Fibroblast of skin of right quadriceps (primary cell): ENCODE measurements around the gene TTC23L.

Experiments used
- DNase-seq: peaks from one replicate; pipeline ENCODE4 v3.0.0-alpha.2; 2013

The TTC23L gene

GRCh38 chr5:34833976-34834793 lies 4.8 kb upstream of the TTC23L start:
- DNase-seq: no peak

DNA sequence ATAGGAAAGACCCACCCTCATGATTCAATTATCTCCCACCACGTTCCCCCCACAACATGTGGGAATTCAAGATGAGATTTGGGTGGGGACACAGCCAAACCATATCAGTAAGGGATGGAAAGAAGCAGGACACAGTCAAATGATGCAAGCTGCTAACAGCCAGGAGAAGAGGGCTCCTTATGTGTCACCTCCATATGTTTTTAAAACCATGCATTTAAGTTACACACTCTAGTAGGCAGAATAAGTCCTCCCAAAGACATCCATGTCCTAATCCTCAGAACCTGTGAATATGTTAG lies 4.2 kb upstream of the TTC23L start:
- no peak for DNase-seq

- DNase-seq: no peak
Measured at GRCh38 chr5:34835664-34836063, 3.3 kb upstream of the TTC23L start.

GRCh38 chr5:34841816-34842215 lies 2.9 kb downstream of the TTC23L start:
- no peak for DNase-seq

- no peak for DNase-seq
Measured at GRCh38 chr5:34842554-34842953, 3.6 kb downstream of the TTC23L start.

GRCh38 chr5:34843497-34843896 lies 4.5 kb downstream of the TTC23L start:
- DNase-seq: no peak

- DNase-seq: no peak
Measured at GRCh38 chr5:34844106-34844505, 5.1 kb downstream of the TTC23L start.

DNA sequence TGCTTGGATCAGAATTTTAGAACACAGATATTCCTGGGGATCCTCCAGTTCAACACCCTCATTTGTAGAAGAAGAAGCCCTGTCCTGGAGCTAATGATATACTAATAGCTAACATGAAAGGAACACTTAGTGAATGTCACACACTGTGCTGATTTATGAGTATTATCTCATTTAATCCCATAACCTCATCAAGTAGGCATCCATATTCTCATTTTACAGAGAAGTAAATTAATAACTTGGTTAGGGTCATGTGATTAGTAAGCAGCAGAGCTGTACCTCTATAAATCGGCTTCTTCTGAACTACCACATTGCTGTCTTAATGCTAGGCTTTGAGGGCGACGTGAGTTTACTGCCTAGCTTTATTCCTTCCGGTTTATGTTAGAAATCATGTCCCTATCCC lies 6.0 kb downstream of the TTC23L start:
- no peak for DNase-seq

GRCh38 chr5:34847056-34847455 lies 8.1 kb downstream of the TTC23L start:
- DNase-seq: no peak

- no peak for DNase-seq
Measured at GRCh38 chr5:34847552-34847951, 8.6 kb downstream of the TTC23L start.

DNA sequence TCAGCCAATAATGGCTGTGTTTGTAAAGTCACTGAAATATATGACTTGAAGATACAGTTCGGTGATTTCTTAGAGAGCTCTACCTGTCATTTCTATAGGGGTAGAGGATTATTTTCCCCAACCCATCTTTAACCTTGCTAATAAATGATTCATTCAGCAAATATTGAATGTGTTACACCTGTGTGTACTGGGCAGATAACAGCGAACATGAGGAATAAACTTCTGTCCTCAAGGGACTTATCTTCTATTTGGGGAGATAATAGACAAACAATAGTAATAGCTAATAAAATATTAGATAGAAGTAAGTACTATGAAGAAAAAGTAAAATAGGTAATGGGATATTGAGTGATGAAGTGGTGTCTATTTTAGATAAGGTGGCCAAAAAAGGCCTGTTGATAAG lies 9.3 kb downstream of the TTC23L start:
- no peak for DNase-seq

DNA sequence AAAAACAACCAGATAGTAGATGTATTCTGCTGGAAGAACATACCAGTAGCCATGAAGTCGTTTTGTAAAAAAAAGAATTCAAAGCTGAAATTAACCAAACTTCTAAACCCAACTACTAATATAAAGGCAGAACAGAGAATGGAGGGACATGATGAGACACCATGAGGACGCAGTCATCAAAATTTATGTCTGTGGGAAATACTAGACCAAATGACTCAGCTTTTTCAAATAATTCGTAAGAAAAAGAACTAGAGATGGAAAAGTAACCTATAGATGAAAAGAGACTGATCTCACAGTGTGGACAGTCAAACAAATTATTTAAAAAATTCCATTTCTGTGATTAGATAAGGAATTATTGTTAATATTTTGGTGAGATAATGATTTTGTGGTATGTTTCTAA lies 10.3 kb downstream of the TTC23L start:
- DNase-seq: peak; percentile 19

DNA sequence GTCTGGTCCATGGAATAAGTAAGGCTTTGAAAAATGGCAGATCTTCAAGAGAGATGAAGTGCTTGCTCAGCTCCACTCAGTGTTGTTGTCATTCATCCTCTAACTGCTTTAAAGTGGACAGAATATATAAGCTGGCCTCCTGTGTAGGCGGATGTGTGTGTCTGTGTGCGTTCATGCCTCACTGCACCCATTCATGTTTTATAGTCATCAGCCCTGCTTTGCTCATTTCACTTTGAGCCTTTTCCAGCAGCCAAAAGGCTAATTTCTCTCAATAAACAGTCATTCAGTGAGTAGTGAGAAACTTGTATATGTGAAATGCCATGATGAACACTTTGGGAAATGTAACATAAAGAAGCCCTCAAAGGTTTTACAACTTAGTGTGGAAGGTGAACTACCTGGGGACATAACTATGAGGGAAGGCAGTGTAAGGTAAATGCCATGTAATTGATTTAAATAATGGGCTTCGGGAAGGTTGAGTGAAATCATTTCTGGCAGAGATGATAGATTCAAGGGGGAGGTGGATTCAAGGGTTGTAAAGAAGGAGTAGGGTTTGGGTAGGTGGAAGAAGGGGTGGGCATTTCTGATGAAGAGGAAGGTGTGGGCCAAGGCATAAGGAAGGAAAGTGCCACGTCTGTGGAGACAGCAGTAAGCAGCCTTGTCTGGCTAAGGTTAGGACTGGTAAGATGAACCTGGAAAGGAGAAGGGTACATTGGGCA lies 15.7 kb downstream of the TTC23L start:
- no peak for DNase-seq

GRCh38 chr5:34857161-34857560 lies 18.2 kb downstream of the TTC23L start:
- no peak for DNase-seq

- no peak for DNase-seq
Measured at GRCh38 chr5:34857894-34858293, 18.9 kb downstream of the TTC23L start.

DNA sequence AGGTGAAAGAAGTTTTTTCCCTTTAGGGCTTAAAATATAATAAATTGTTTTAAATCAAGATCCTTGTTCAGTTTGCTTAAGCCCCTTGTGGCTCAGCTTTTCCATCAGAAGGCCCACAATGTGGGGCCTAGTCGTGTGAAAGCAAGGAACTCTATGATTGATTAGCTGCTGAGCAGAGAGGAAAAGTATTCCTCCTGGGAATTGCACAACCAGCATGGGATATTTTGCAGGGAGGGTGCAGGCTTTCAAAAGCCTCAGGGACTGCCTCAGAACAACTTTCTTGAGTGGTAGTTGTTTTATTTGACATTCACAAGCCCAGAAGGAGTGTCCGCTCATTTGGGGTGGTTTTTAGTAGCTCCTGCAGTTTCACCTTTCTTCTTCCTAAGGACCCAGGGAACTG lies 19.8 kb downstream of the TTC23L start:
- peak; percentile 62 for DNase-seq

DNA sequence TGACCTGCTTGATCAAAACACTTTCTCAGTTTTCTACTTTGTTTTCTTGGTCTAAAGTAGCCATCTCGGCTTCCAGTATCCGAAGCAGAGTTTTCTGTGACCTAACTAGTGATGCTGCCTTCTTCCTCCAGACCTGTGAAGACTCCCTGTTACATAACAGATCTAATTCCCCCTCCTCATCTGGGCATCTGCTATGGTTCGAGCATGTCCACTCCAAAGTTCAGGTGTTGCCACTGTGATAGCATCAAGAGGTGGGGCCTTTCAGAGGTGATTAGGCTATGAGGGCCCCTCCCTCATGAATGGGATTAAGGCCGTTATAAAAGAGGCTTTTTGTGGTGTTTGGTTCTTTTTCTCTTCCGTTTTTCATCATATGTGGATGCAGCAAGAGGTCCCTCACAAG lies 20.3 kb downstream of the TTC23L start:
- no peak for DNase-seq

GRCh38 chr5:34863946-34864345 lies 25.0 kb downstream of the TTC23L start:
- DNase-seq: no peak

- DNase-seq: no peak
Measured at GRCh38 chr5:34865091-34865490, 26.1 kb downstream of the TTC23L start.

DNA sequence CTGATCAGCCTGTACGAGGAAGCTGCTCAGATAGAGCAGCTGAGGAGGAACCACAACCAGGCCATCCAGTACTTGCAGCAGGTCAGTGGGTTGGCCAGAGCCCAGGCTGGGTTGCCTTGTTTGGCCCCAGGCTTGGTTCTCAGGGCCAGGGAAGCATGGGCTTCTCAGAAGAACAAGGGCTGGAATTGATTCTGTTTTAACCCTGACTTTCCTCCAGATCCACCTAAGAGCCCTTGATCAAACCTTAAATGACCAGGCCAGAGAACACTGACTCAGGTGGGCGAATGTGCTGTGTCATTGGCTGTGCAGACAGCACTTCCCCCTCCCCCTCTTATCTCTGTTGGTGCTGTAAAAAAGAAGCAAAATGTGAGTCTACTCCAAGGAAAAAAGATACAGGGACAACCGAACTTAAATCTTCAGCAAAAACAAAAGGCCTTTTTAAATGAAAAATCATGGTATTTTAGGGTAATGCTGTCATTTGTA lies 28.1 kb downstream of the TTC23L start:
- no peak for DNase-seq

GRCh38 chr5:34867660-34868059 lies 28.7 kb downstream of the TTC23L start:
- no peak for DNase-seq

DNA sequence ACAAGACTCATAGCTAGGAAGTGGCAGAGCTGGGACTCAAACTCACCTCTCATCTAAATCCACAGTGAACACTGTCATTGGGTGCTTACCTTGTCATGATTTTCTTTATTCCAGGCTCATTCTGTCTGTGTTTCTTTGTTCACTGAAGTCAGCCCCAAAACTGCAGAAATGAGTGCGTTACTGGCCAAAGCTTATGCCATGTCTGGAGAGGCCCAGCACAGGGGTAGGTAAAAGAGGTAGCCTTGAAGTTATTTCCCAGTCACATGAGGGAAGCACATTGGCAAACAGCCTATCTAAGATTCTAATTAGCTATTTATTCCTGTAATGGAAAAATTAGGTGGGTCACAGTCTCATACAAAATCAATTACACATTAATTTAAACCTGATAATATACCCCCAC lies 29.8 kb downstream of the TTC23L start:
- DNase-seq: no peak

DNA sequence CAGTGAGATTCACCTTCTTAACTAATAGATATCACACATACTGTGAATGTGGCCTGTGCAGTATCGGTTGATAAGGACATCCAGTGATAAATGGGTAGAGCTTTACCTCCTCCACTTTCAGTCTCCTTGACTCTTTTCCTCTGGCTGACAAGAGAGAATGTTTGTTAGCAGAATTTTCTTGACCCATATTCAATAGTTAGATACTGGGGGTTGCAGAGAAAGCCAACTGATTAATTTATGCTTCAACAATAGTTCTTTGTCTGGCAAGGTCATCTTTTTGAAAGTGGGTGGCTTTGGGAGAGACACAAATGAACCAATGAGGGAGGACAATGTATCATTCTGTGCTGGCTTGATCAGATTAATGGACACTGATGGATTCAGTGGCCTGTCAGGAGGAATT lies 30.3 kb downstream of the TTC23L start:
- DNase-seq: no peak

GRCh38 chr5:34870382-34870781 lies 31.4 kb downstream of the TTC23L start:
- no peak for DNase-seq

DNA sequence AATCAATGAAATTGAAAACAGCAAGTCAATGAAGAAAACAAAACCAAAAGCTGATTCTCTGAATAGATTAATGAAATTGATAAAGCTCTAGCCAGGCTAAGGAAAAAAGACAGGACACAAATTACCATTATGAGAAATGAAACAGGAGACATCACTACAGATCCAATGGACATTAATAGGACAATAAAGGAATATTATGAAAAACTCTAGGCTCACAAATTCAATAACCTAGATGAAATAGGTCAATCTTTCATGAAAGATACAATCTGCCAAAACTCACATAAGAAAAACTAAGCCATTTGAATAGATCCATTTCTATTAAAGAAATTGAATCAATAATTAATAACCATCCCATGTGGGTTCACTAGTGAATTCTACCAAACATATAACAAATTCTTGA lies 37.3 kb downstream of the TTC23L start:
- DNase-seq: no peak
